GM12875 (cell line): ENCODE results near the gene ECI1.
"Not testable (repeated sequence)": the region's sequence is repeated elsewhere in the genome, so short reads cannot be mapped to it uniquely, and the experiment has no call there.

Experiments used
- H3K4me3 ChIP-seq: one replicate; pipeline ENCODE4 v1.5.1; 2011; ENCODE audit warnings: low read depth, low read length, control low read depth
- TF ChIP-seq, protein P1 (sequence below): IDR thresholded peaks from 2 replicates; pipeline ENCODE4 v1.5.1; 2011; ENCODE audit warnings: low read depth, mild to moderate bottlenecking, control low read depth, inconsistent platforms, low read length, moderate library complexity, borderline replicate concordance; ENCODE audit not compliant: insufficient read depth

Gene ECI1

DNA sequence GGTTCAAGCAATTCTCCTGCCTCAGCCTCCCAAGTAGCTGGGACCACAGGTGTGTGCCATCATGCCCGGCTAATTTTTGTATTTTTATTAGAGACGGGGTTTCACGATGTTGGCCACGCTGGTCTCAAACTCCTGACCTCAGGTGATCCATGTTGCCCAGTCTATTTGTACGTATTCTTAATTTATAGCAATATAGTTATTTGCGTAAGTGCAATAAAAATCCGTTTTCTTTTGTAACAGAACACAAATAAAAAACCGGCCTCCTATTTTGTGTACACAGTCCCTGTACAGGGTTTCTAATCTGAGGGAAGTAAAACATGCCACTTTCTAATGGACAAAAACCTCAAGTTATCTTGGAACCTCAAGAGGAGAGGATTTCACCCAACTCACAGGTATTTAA lies 8.9 kb upstream of the ECI1 start:
- TF ChIP-seq, protein P1, sequence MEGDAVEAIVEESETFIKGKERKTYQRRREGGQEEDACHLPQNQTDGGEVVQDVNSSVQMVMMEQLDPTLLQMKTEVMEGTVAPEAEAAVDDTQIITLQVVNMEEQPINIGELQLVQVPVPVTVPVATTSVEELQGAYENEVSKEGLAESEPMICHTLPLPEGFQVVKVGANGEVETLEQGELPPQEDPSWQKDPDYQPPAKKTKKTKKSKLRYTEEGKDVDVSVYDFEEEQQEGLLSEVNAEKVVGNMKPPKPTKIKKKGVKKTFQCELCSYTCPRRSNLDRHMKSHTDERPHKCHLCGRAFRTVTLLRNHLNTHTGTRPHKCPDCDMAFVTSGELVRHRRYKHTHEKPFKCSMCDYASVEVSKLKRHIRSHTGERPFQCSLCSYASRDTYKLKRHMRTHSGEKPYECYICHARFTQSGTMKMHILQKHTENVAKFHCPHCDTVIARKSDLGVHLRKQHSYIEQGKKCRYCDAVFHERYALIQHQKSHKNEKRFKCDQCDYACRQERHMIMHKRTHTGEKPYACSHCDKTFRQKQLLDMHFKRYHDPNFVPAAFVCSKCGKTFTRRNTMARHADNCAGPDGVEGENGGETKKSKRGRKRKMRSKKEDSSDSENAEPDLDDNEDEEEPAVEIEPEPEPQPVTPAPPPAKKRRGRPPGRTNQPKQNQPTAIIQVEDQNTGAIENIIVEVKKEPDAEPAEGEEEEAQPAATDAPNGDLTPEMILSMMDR = no peak
- no peak overlapping the region for H3K4me3 ChIP-seq

GRCh38 chr16:2258530-2258929 lies 7.1 kb upstream of the ECI1 start:
- H3K4me3 ChIP-seq = not testable (repeated sequence)

DNA sequence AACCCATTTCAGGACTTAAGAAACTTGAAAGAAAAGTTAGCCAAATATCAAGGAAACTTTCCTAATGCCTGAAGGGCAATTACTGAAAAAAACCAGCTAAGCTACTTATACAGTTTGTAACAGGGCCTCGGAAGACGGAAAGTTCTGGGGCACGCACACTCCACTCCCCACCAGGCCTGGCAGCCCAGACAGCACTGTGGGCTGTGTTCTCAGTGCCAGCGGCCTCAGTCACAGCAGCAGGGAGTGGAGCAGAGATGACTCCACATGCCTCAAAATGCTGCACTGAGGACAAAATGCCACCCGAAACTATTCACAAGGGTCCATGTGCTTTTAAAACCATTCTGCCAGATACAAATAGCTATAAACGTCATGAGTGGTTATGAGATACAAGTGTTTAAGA lies 6.3 kb upstream of the ECI1 start:
- TF ChIP-seq, protein P1 = no peak
- no peak overlapping the region for H3K4me3 ChIP-seq

- H3K4me3 ChIP-seq = no peak overlapping the region
Measured at GRCh38 chr16:2256531-2257140, 5.2 kb upstream of the ECI1 start.

GRCh38 chr16:2253293-2253692 lies 1.9 kb upstream of the ECI1 start:
- H3K4me3 ChIP-seq = no peak overlapping the region
- TF ChIP-seq, protein P1 = no peak

More at GRCh38 chr16:2256531-2257140, 5.2 kb upstream of the ECI1 start:
- TF ChIP-seq, protein P1 = no peak

GRCh38 chr16:2252806-2253148 lies 1.4 kb upstream of the ECI1 start:
- no peak overlapping the region for H3K4me3 ChIP-seq
- TF ChIP-seq, protein P1 = no peak

DNA sequence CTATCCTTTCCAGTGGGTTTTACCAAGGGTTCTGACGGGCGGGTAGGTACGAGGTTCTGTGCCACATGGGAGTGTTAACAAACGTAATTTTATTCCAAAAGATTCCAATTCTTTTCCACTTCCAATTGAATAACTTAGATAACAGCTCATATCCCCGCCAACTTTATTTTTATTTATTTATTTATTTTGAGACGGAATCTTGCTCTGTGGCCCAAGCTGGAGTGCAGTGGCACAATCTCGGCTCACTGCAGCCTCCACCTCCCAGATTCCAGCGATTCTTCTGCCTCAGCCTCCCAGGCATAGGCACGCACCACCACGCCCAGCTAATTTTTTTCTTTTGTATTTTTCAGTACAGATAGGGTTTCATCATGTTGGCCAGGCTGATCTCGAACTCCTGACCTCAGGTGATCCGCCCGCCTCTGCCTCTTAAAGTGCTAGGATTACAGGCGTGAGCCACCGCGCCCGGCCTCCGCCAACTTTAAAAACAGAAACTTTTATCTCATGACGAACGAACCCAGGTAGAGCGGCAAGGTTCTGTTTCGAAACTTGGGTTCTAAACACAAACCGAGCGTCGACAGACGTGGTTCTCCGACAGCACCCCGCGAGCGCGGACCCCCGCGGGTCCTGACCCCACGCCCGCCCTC lies 613 bp downstream of the ECI1 start:
- peak overlapping the region; percentile 72 for H3K4me3 ChIP-seq
- TF ChIP-seq, protein P1 = no peak
